Trophoblast cell (in vitro differentiated cells and primary cell): ENCODE data around the gene KRT6A.

Source experiments
- DNase-seq, 2 donors: peaks; one replicate each; pipeline ENCODE4 v3.0.0-alpha.2; 2016
- H2AFZ ChIP-seq: 2 replicates; pipeline ENCODE4 v1.6.1; 2013; ENCODE audit warnings: low read length, moderate library complexity, mild to moderate bottlenecking; ENCODE audit not compliant: insufficient read depth, poor library complexity
- H2AK5ac ChIP-seq: 2 replicates; pipeline ENCODE4 v1.6.1; 2013; ENCODE audit warnings: mild to moderate bottlenecking, low read length
- H2BK120ac ChIP-seq: 2 replicates; pipeline ENCODE4 v1.6.1; 2013; ENCODE audit warnings: low read length, mild to moderate bottlenecking, moderate library complexity; ENCODE audit not compliant: insufficient read depth, poor library complexity
- H2BK12ac ChIP-seq: 2 replicates; pipeline ENCODE4 v1.6.1; 2013; ENCODE audit warnings: mild to moderate bottlenecking, low read length, moderate library complexity
- H2BK5ac ChIP-seq: 2 replicates; pipeline ENCODE4 v1.6.1; 2013; ENCODE audit warnings: low read length, low read depth, moderate library complexity, mild to moderate bottlenecking; ENCODE audit not compliant: poor library complexity
- H3K14ac ChIP-seq: 2 replicates; pipeline ENCODE4 v1.6.1; 2013; ENCODE audit warnings: mild to moderate bottlenecking, low read length
- H3K18ac ChIP-seq: 2 replicates; pipeline ENCODE4 v1.6.1; 2013; ENCODE audit warnings: mild to moderate bottlenecking, low read length
- H3K23ac ChIP-seq: 2 replicates; pipeline ENCODE4 v1.6.1; 2013; ENCODE audit warnings: low read length
- H3K27ac ChIP-seq: 2 replicates; pipeline ENCODE4 v1.5.1; 2013; ENCODE audit warnings: low read depth, mild to moderate bottlenecking, inconsistent platforms, low read length, moderate library complexity
- H3K27me3 ChIP-seq: 2 replicates; pipeline ENCODE4 v1.6.1; 2013; ENCODE audit warnings: inconsistent platforms, mild to moderate bottlenecking, low read length, moderate library complexity; ENCODE audit not compliant: insufficient read depth
- H3K36me3 ChIP-seq, 2 experiments: 1 replicate in 1 of 2; 2 replicates in 1 of 2; pipeline ENCODE4 v1.6.1; 2013; ENCODE audit warnings: low read length in 2 of 2, mild to moderate bottlenecking in 2 of 2, moderate library complexity in 1 of 2; ENCODE audit not compliant: insufficient read depth in 2 of 2, control insufficient read depth in 1 of 2
- H3K4ac ChIP-seq: 2 replicates; pipeline ENCODE4 v1.6.1; 2013; ENCODE audit warnings: low read depth, mild to moderate bottlenecking, low read length, moderate library complexity
- H3K4me1 ChIP-seq, 2 experiments: 1 replicate in 1 of 2; 2 replicates in 1 of 2; pipeline ENCODE4 v1.6.1; 2013; ENCODE audit warnings: low read length in 2 of 2, mild to moderate bottlenecking in 2 of 2, moderate library complexity in 1 of 2; ENCODE audit not compliant: insufficient read depth in 2 of 2, control insufficient read depth in 1 of 2
- H3K4me2 ChIP-seq: 2 replicates; pipeline ENCODE4 v1.6.1; 2013; ENCODE audit warnings: inconsistent platforms, mild to moderate bottlenecking, low read length, moderate library complexity
- H3K4me3 ChIP-seq: 2 replicates; pipeline ENCODE4 v1.5.1; 2013; ENCODE audit warnings: mild to moderate bottlenecking, low read depth, low read length, inconsistent platforms
- H3K79me1 ChIP-seq: one replicate; pipeline ENCODE4 v1.6.1; 2013; ENCODE audit warnings: low read length
- H3K79me2 ChIP-seq: 2 replicates; pipeline ENCODE4 v1.6.1; 2013; ENCODE audit warnings: low read length, mild to moderate bottlenecking; ENCODE audit not compliant: control insufficient read depth, insufficient read depth, poor library complexity
- H3K9ac ChIP-seq: 2 replicates; pipeline ENCODE4 v1.6.1; 2013; ENCODE audit warnings: mild to moderate bottlenecking, low read length
- H3K9me3 ChIP-seq: 2 replicates; pipeline ENCODE4 v1.6.1; 2013; ENCODE audit warnings: low read depth, mild to moderate bottlenecking, control low read depth, inconsistent platforms, low read length; ENCODE audit not compliant: insufficient read depth
- H4K12ac ChIP-seq: 2 replicates; pipeline ENCODE4 v1.6.1; 2013; ENCODE audit warnings: low read depth, mild to moderate bottlenecking, low read length, moderate library complexity
- H4K8ac ChIP-seq: 2 replicates; pipeline ENCODE4 v1.6.1; 2013; ENCODE audit warnings: low read depth, mild to moderate bottlenecking, low read length, moderate library complexity
- H4K91ac ChIP-seq: one replicate; pipeline ENCODE4 v1.6.1; 2013; ENCODE audit warnings: low read depth, mild to moderate bottlenecking, low read length, moderate library complexity
- WGBS: extraction: QIAGEN DNeasy Blood & Tissue Kit; methylation state at CpG from one replicate; pipeline ENCODE4 v1.1.7; 2013; ENCODE audit warnings: missing lambda C conversion rate; ENCODE audit not compliant: insufficient read length, insufficient coverage; ENCODE audit errors: extremely low coverage; 5-methylcytosine and 5-hydroxymethylcytosine counted together

The KRT6A gene

GRCh38 chr12:52438305-52439301, 54.5 kb downstream of the KRT6A start:
- Histone ChIP-seq H3K18ac (peak overlapping the region; percentile 32), H2BK5ac (peak overlapping the region; percentile 27), H2BK12ac (peak overlapping the region; percentile 37), H3K36me3 (no peaks in the 10 kb centered on the region), H3K27me3 (no peaks in the 10 kb centered on the region), H3K4me3 (no peak overlapping the region), H3K79me2 (peaks cover 2% of the 10 kb centered on the region), H3K4me2 (no peak overlapping the region), H4K8ac (no peak overlapping the region), H4K12ac (no peak overlapping the region), H3K4ac (no peak overlapping the region), H3K14ac (peak overlapping the region; percentile 65), H2BK120ac (peak overlapping the region; percentile 82), H3K79me1 (peaks cover 51% of the 10 kb centered on the region), H3K9ac (no peak overlapping the region), H2AK5ac (peak overlapping the region; percentile 49), H3K23ac (no peak overlapping the region), H2AFZ (no peak overlapping the region), H4K91ac (peak overlapping the region; percentile 92), H3K9me3 (no peaks in the 10 kb centered on the region), H3K27ac (no peak overlapping the region), H3K4me1 (peaks cover 37 to 54% of the 10 kb centered on the region in 2 experiments)
- no peak for DNase-seq
- no CpG with 5 or more reads among the region's 8 CpGs for WGBS

GRCh38 chr12:52437508-52437907, 55.5 kb downstream of the KRT6A start:
- H3K79me2 ChIP-seq, result peaks cover 2% of the 10 kb centered on the region
- no peaks in the 10 kb centered on the region for H3K27me3 ChIP-seq
- no peak overlapping the region for H3K23ac ChIP-seq
- H3K4me3 ChIP-seq, result no peak overlapping the region
- peaks cover 37 to 50% of the 10 kb centered on the region in 2 experiments for H3K4me1 ChIP-seq
- no peak overlapping the region for H2AFZ ChIP-seq
- WGBS, result no CpG with 5 or more reads among the region's 9 CpGs
- H3K79me1 ChIP-seq, result peaks cover 51% of the 10 kb centered on the region
- no peak overlapping the region for H3K9ac ChIP-seq
- no peak for DNase-seq
- H2BK12ac ChIP-seq, result peak overlapping the region; percentile 76
- H3K18ac ChIP-seq, result peak overlapping the region; percentile 61
- H2BK120ac ChIP-seq, result peak overlapping the region; percentile 94
- H2AK5ac ChIP-seq, result peak overlapping the region; percentile 81
- H2BK5ac ChIP-seq, result peak overlapping the region; percentile 72
- H3K9me3 ChIP-seq, result no peaks in the 10 kb centered on the region
- no peak overlapping the region for H4K12ac ChIP-seq
- peak overlapping the region; percentile 86 for H3K14ac ChIP-seq
- H4K8ac ChIP-seq, result peak overlapping the region; percentile 32
- no peak overlapping the region for H3K4me2 ChIP-seq
- H3K36me3 ChIP-seq, result no peaks in the 10 kb centered on the region
- H4K91ac ChIP-seq, result peak overlapping the region; percentile 92
- peak overlapping the region; percentile 43 for H3K4ac ChIP-seq
- peak overlapping the region; percentile 83 for H3K27ac ChIP-seq
